ENCODE measurements around the gene FGFBP3. TPM values are rescaled to one million over a fixed set of nuclear protein-coding genes. Genes with fewer than 3 reads are reported as not detected.

Gene FGFBP3
- total and polyA plus RNA-seq, 2 donors (not counting 3 experiments of a cell fraction or from before 2014, with no cell fraction given): 0.11 to 0.38 TPM

DNA sequence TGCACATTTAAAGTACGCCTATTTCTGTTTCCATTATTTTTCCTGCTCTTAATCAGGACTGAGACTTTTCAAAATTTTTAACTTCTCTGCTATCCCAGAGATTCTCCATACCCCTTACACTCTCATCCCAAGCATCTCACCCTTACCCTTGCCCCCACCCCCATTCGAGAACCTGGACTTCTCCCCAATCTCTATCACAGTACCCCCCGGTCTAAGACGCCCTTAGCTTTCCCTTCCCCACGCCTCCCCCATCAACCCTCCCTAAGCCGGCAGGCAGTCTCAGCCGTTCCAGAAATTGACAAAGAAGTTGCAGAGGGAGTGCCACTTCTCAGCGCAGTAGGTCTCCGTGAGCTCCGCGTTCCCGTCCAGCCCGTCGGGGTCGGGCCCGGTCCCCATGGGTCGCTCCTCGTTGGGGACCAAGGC, 1.4 kb downstream of the FGFBP3 start:
- dilution Hi-C loops (cut with MboI; ENCODE audit: extremely low pct_ligation_motif_present, low sequenced_read_pairs): no loop called here
- H3K4me1 ChIP-seq (ENCODE audit: control insufficient read depth, extremely low read depth, insufficient read depth, low read length): peaks cover 18% of the 10 kb centered on the region
- no peaks in the 10 kb centered on the region for H4K20me1 ChIP-seq (replicated peaks; ENCODE audit: control insufficient read depth, extremely low read depth, insufficient read depth, low read length)
- DNase-seq (ENCODE audit: low read depth, low spot score) (no peak), FAIRE-seq (no peak)
- intact Hi-C loops (cut with micrococcal nuclease): loop anchor here (2.0 kb wide), 1 partner anchor 109 kb away; the partner anchor contains the start of gene TNKS2
- H3K27me3 ChIP-seq (ENCODE audit: control insufficient read depth in 2 of 2, insufficient read depth in 2 of 2, low read length in 2 of 2): peaks cover 0 to 3% of the 10 kb centered on the region in 2 experiments
- no TSS peak for BruUV-seq (replicated peaks)
- ChIA-PET CTCF (interaction anchor here (0.8 to 4.1 kb wide), 9 partner anchors 16 to 609 kb away, joined by 3 to 24 read pairs (median 9); partner anchors contain the start of gene BTAF1), POLR2A (interaction anchor here (1.6 kb wide), 1 partner anchor 16 kb away, joined by 6 read pairs; the partner anchor contains the start of gene BTAF1)
- H3K4me3 ChIP-seq (replicated peaks in 1 of 3; ENCODE audit: insufficient read depth in 1 of 3, low read depth in 1 of 3, low read length in 3 of 3): peak overlapping the region; percentile 57 to 71 (median 63)
- no peak for TF ChIP-seq MAX (IDR thresholded peaks at IDR 0.05; ENCODE audit: insufficient read depth, insufficient read length)
- no peaks in the 10 kb centered on the region for H3K79me2 ChIP-seq (ENCODE audit: control insufficient read depth, insufficient read depth, low read length)
- no peaks in the 10 kb centered on the region for H3K9me3 ChIP-seq (replicated peaks; ENCODE audit: control insufficient read depth, insufficient read depth, low read length)
- no peak overlapping the region for H3K27ac ChIP-seq (ENCODE audit: insufficient read depth, low read depth, low read length)
- no peaks in the 10 kb centered on the region for H3K9me1 ChIP-seq (replicated peaks; ENCODE audit: control insufficient read depth, extremely low read depth, insufficient read depth, low read length)
- H3K36me3 ChIP-seq (ENCODE audit: control insufficient read depth in 2 of 2, extremely low read depth in 1 of 2, insufficient read depth in 2 of 2, low read length in 2 of 2): no peaks in the 10 kb centered on the region
- peak overlapping the region; percentile 86 for H2AFZ ChIP-seq (ENCODE audit: low read depth, low read length)
- H3K9ac ChIP-seq (replicated peaks; ENCODE audit: extremely low read depth, insufficient read depth, low read length): peak overlapping the region; percentile 38
- H3K4me2 ChIP-seq (ENCODE audit: insufficient read depth, low read length): peak overlapping the region; percentile 96

- dilution Hi-C loops (cut with MboI; ENCODE audit: extremely low pct_ligation_motif_present, low sequenced_read_pairs): no loop called here
- peaks cover 25% of the 10 kb centered on the region for H3K4me1 ChIP-seq (ENCODE audit: control insufficient read depth, extremely low read depth, insufficient read depth, low read length)
- peaks cover 0 to 3% of the 10 kb centered on the region in 2 experiments for H3K27me3 ChIP-seq (ENCODE audit: control insufficient read depth in 2 of 2, insufficient read depth in 2 of 2, low read length in 2 of 2)
- intact Hi-C loops (cut with micrococcal nuclease): no loop called here
- ChIA-PET CTCF (interaction anchor here (0.9 to 4.1 kb wide), 6 partner anchors 25 to 609 kb away, joined by 3 to 24 read pairs (median 11); no protein-coding TSS in a partner anchor), POLR2A (no interaction called here)
- no peaks in the 10 kb centered on the region for H4K20me1 ChIP-seq (replicated peaks; ENCODE audit: control insufficient read depth, extremely low read depth, insufficient read depth, low read length)
- peak overlapping the region; percentile 96 for H3K4me2 ChIP-seq (ENCODE audit: insufficient read depth, low read length)
- TF ChIP-seq MYC (IDR thresholded peaks at IDR 0.05; ENCODE audit: low read depth, low read length) (no peak), POLR2AphosphoS5 (IDR thresholded peaks at IDR 0.05; ENCODE audit: insufficient read depth, low read depth, low read length) (no peak), POLR2A (IDR thresholded peaks at IDR 0.05; ENCODE audit: low read depth, low read length) (no peak), GATA2 (IDR thresholded peaks at IDR 0.05; ENCODE audit: insufficient read depth, insufficient read length, low read depth, low read length) (no peak), EZH2 (IDR thresholded peaks at IDR 0.05; ENCODE audit: borderline replicate concordance, low read depth, low read length, severe bottlenecking) (no peak)
- TF ChIP-seq, protein P1, sequence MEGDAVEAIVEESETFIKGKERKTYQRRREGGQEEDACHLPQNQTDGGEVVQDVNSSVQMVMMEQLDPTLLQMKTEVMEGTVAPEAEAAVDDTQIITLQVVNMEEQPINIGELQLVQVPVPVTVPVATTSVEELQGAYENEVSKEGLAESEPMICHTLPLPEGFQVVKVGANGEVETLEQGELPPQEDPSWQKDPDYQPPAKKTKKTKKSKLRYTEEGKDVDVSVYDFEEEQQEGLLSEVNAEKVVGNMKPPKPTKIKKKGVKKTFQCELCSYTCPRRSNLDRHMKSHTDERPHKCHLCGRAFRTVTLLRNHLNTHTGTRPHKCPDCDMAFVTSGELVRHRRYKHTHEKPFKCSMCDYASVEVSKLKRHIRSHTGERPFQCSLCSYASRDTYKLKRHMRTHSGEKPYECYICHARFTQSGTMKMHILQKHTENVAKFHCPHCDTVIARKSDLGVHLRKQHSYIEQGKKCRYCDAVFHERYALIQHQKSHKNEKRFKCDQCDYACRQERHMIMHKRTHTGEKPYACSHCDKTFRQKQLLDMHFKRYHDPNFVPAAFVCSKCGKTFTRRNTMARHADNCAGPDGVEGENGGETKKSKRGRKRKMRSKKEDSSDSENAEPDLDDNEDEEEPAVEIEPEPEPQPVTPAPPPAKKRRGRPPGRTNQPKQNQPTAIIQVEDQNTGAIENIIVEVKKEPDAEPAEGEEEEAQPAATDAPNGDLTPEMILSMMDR (IDR thresholded peaks at IDR 0.05; ENCODE audit: extremely low read depth in 1 of 2, insufficient read depth in 1 of 2, low read depth in 1 of 2, low read length in 2 of 2): no peak
- H3K9me3 ChIP-seq (replicated peaks; ENCODE audit: control insufficient read depth, insufficient read depth, low read length): no peaks in the 10 kb centered on the region
- FAIRE-seq: no peak
- no peaks in the 10 kb centered on the region for H3K9me1 ChIP-seq (replicated peaks; ENCODE audit: control insufficient read depth, extremely low read depth, insufficient read depth, low read length)
- H3K9ac ChIP-seq (replicated peaks; ENCODE audit: extremely low read depth, insufficient read depth, low read length): no peak overlapping the region
- H3K4me3 ChIP-seq (replicated peaks in 1 of 3; ENCODE audit: insufficient read depth in 1 of 3, low read depth in 1 of 3, low read length in 3 of 3): no peak overlapping the region
- H2AFZ ChIP-seq (ENCODE audit: low read depth, low read length): no peak overlapping the region
- H3K27ac ChIP-seq (ENCODE audit: insufficient read depth, low read depth, low read length): no peak overlapping the region
- no peaks in the 10 kb centered on the region for H3K79me2 ChIP-seq (ENCODE audit: control insufficient read depth, insufficient read depth, low read length)
- DNase-seq (ENCODE audit: low read depth, low spot score): no peak
- no peaks in the 10 kb centered on the region for H3K36me3 ChIP-seq (ENCODE audit: control insufficient read depth in 2 of 2, extremely low read depth in 1 of 2, insufficient read depth in 2 of 2, low read length in 2 of 2)
- no TSS peak for BruUV-seq (replicated peaks)
These were observed 2.2 kb downstream of the FGFBP3 start for GRCh38 chr10:91907033-91907594.

All from endothelial cell of umbilical vein (primary cell).